ENCODE results near the gene PYGM.

GRCh38 chr11:64716473-64717267, 43.1 kb downstream of the PYGM start:
- TF ChIP-seq CTCF (IDR thresholded peaks at IDR 0.05): no peak
- no peak for TF ChIP-seq POLR2A (IDR thresholded peaks at IDR 0.05)

Data from lower leg skin (tissue), 3 donors.